ENCODE measurements around the gene MED8. TPM values are rescaled to one million over a fixed set of nuclear protein-coding genes. Genes with fewer than 3 reads are reported as not detected.

Gene MED8
- total and polyA plus RNA-seq, 2 of the 8 experiments (the other 6 are each of a cell fraction or from before 2014, with no cell fraction given): 7.0 to 20.6 TPM

DNA sequence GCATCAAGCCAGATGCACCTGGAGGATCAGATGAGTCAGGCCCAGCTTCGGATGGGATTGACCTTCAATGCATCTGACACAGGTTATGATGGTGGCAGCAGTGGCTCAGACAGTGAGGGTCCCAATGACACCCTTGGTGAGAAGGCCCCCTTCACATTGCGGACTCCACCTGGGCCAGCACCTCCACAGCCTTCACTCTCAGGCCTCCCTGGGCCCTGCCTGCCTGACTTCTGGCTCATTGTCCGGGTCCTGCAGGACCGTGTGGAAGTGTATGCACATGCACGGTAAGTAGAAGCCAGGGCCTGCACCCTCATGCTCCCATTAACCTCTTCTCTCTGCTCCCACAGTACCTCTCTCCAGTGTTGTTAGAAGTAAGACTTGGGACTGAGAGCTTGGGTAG is 43.3 kb upstream of the MED8 start:
- Histone ChIP-seq H3K18ac (ENCODE audit: extremely low read depth, low read length) (no peak overlapping the region), H3K79me2 (ENCODE audit: control insufficient read depth in 1 of 2, insufficient read depth in 2 of 2, low read length in 2 of 2) (no peaks in the 10 kb centered on the region), H2BK12ac (ENCODE audit: low read depth, low read length) (no peak overlapping the region), H2AFZ (ENCODE audit: low read length) (no peak overlapping the region), H3K9ac (replicated peaks in 1 of 4; ENCODE audit: extremely low read depth in 1 of 4, low read depth in 3 of 4, low read length in 3 of 4) (no peak overlapping the region), H3K4ac (replicated peaks; ENCODE audit: insufficient read length, low read depth, low read length) (no peak overlapping the region), H3K79me1 (ENCODE audit: low read depth, low read length) (no peaks in the 10 kb centered on the region), H3K4me1 (replicated peaks in 1 of 4; ENCODE audit: control insufficient read depth in 3 of 4, insufficient read depth in 4 of 4, low read length in 3 of 4) (no peaks in the 10 kb centered on the region), H4K8ac (ENCODE audit: extremely low read depth, insufficient read depth, low read length) (no peak overlapping the region), H4K91ac (replicated peaks; ENCODE audit: insufficient read length, low read length) (no peak overlapping the region), H2BK20ac (ENCODE audit: low read length) (no peak overlapping the region), H4K5ac (ENCODE audit: insufficient read length, low read depth, low read length) (no peak overlapping the region), H3K27me3 (replicated peaks in 1 of 4; ENCODE audit: control insufficient read depth in 3 of 4, extremely low read depth in 1 of 4, insufficient read depth in 3 of 4, low read length in 3 of 4) (no peaks in the 10 kb centered on the region), H2BK15ac (ENCODE audit: low read length) (no peak overlapping the region), H3K4me2 (ENCODE audit: insufficient read depth in 1 of 2, low read depth in 2 of 2, low read length in 2 of 2) (no peak overlapping the region), H2AK5ac (ENCODE audit: low read depth, low read length) (no peak overlapping the region), H3K27ac (ENCODE audit: low read depth, low read length) (no peak overlapping the region), H3K23me2 (ENCODE audit: low read depth, low read length) (no peaks in the 10 kb centered on the region), H3K14ac (ENCODE audit: insufficient read length) (no peak overlapping the region), H2BK120ac (replicated peaks; ENCODE audit: low read depth, low read length) (no peak overlapping the region), H4K20me1 (replicated peaks in 1 of 2; ENCODE audit: control insufficient read depth in 1 of 2, insufficient read depth in 2 of 2, low read length in 2 of 2) (peaks cover 0 to 4% of the 10 kb centered on the region in 2 experiments), H2BK5ac (ENCODE audit: low read depth, low read length) (no peak overlapping the region), H3K36me3 (ENCODE audit: control insufficient read depth in 2 of 4, insufficient read depth in 4 of 4, low read length in 3 of 4) (peaks cover 2 to 43% (median 19%) of the 10 kb centered on the region in 4 experiments), H3K23ac (ENCODE audit: insufficient read length) (no peak overlapping the region), H3K56ac (replicated peaks; ENCODE audit: insufficient read length, low read depth, low read length) (no peak overlapping the region), H3K4me3 (ENCODE audit: extremely low read depth in 1 of 4, insufficient read depth in 2 of 4, low read depth in 3 of 4, low read length in 4 of 4) (no peak overlapping the region), H3K9me3 (ENCODE audit: insufficient read depth in 2 of 2, low read depth in 1 of 2, low read length in 1 of 2) (no peaks in the 10 kb centered on the region)
- DNase-seq (ENCODE audit: low read depth in 1 of 2, low spot score in 2 of 2) (no peak), FAIRE-seq (no peak)
- CTCF ChIA-PET (ENCODE audit: partially characterized antibody): interaction anchor here (0.7 to 1.1 kb wide), 2 partner anchors 59 to 206 kb away, joined by 3 to 4 read pairs; no protein-coding TSS in a partner anchor
- POLR2A ChIA-PET (ENCODE audit: partially characterized antibody): interaction anchor here (0.9 to 1.7 kb wide), 5 partner anchors 10 to 19 kb away, joined by 3 to 5 read pairs (median 3); no protein-coding TSS in a partner anchor
- 92% methylated on average over 5 of the region's 5 CpGs; no CpG with 5 or more reads in 1 of the 2 experiments for WGBS, 2 experiments (ENCODE audit: extremely low coverage in 1 of 2, insufficient coverage in 1 of 2, insufficient read length in 1 of 2, insufficient replicate concordance in 2 of 2, low coverage in 1 of 2, low lambda C conversion rate in 2 of 2, missing lambda C conversion rate in 1 of 2)
- TF ChIP-seq SIX5 (IDR thresholded peaks at IDR 0.05; ENCODE audit: low read depth, low read length) (no peak), MAX (IDR thresholded peaks at IDR 0.05) (no peak), CBX8 (IDR thresholded peaks at IDR 0.05; ENCODE audit: borderline replicate concordance, low read depth, low read length) (no peak), NANOG (IDR thresholded peaks at IDR 0.05; ENCODE audit: insufficient read depth, low read depth, low read length, poor library complexity, severe bottlenecking) (no peak), EZH2 (IDR thresholded peaks at IDR 0.05; ENCODE audit: low read depth, low read length, severe bottlenecking) (no peak), SRF (IDR thresholded peaks at IDR 0.05; ENCODE audit: low read depth, low read length) (no peak), BACH1 (IDR thresholded peaks at IDR 0.05; ENCODE audit: low read length) (no peak), ASH2L (IDR thresholded peaks at IDR 0.05; ENCODE audit: low read length) (no peak), CHD1 (IDR thresholded peaks at IDR 0.05; ENCODE audit: low read depth, low read length) (no peak), ATF3 (IDR thresholded peaks at IDR 0.05; ENCODE audit: insufficient read depth, low read depth, low read length) (no peak)

Data from H1 (cell line).